SH-SY5Y (cell line): Measurements from ENCODE around the gene ARHGAP4.

Experiments
- GATA2 ChIP-seq: IDR thresholded peaks from 2 replicates; pipeline ENCODE4 v1.6.1; 2011; ENCODE audit warnings: mild to moderate bottlenecking, low read depth, low read length
- GATA3 ChIP-seq: IDR thresholded peaks from 2 replicates; pipeline ENCODE4 v1.6.1; 2011; ENCODE audit warnings: low read depth, mild to moderate bottlenecking, low read length, moderate library complexity

- TF ChIP-seq GATA3: no peak
- no peak for TF ChIP-seq GATA2
Observed at GRCh38 chrX:153875391-153876111, 50.5 kb downstream of the ARHGAP4 start.
